Fibroblast of skin of back (primary cell): ENCODE measurements around the gene EVC2.

ENCODE experiments used
- DNase-seq: peaks from one replicate; pipeline ENCODE4 v3.0.0-alpha.2; 2013

The EVC2 gene

GRCh38 chr4:5678977-5679376 lies 29.4 kb downstream of the EVC2 start:
- DNase-seq: peak; percentile 21

DNA sequence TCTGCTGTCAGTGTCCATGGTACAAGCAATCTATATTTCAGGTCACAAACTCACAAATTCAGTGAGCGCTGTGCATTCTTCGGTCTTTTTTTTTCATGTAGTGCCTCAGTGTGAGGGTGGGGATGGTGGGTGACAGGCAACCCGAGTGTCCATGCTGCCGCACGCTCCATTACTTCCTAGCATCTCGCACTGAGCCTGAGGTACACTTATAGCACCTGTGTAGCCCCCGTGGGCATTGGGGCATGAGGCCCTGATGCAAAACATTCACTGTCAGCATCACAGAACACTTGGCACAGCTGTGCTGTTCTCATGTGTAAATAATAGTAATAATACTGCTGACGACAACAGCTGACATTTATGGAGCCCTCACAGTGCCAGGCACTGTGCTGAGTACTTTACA lies 31.6 kb downstream of the EVC2 start:
- no peak for DNase-seq

- no peak for DNase-seq
These were observed 41.6 kb downstream of the EVC2 start for GRCh38 chr4:5666741-5667140.

DNA sequence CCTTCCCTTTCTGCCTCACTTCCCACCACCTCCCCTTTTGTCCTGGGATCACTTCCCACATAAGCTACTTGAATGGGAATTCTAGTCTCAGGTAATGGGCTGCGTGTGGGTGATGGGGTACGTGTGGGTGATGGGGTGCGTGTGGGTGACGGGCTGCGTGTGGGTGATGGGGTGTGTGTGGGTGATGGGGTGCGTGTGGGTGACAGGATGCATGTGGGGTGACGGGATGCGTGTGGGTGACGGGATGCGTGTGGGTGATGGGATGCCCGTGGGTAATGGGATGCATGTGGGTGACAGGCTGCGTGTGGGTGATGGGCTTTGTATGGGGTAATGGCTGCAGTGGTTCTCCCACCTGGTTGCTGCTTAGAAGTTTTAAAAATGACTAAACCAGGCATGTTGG lies 43.6 kb downstream of the EVC2 start:
- no peak for DNase-seq

GRCh38 chr4:5662555-5662954 lies 45.8 kb downstream of the EVC2 start:
- DNase-seq: no peak

- DNase-seq: no peak
These were observed 47.1 kb downstream of the EVC2 start for GRCh38 chr4:5661237-5661636.

GRCh38 chr4:5660185-5660584 lies 48.2 kb downstream of the EVC2 start:
- DNase-seq: peak; percentile 12

DNA sequence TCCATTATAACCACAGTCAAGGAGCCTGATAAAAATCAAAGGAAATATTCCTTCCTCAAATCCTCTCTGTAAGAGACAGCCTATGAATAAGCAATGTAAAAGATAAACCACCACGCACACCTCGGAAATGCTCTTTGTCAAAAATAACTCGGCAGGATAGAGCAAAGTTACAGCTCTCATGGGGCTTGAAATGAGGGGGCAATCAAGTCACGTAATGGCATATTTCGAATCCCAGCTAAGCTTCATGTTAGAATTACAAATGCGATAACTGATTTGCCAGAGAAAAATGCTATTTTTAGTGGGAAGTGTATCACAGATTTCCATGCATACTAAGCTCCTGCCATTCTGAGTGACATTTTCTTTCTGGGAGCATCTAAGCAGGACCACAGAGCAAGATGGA lies 49.4 kb downstream of the EVC2 start:
- DNase-seq: no peak

GRCh38 chr4:5656415-5656814 lies 51.9 kb downstream of the EVC2 start:
- no peak for DNase-seq

DNA sequence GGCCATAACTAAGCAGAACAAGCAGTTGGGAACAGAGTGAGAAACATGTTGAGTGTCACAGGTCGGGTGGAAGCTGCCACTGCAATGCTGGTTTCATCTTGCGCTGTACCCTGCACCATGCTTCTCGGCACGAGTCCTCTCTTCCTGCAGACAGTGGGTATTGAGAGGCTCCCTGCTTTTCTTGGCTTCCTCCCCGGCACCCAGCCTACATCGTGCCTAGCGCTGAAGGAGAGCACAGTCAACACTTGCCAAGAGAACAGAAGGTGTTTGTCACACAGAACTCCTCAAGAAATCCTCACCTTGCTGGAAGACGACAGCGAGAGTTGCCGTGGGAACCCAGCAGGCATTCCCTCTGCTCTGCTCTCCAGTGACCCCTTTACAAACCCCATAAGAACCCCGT lies 53.6 kb downstream of the EVC2 start:
- no peak for DNase-seq

GRCh38 chr4:5651089-5651488 lies 57.3 kb downstream of the EVC2 start:
- DNase-seq: no peak

DNA sequence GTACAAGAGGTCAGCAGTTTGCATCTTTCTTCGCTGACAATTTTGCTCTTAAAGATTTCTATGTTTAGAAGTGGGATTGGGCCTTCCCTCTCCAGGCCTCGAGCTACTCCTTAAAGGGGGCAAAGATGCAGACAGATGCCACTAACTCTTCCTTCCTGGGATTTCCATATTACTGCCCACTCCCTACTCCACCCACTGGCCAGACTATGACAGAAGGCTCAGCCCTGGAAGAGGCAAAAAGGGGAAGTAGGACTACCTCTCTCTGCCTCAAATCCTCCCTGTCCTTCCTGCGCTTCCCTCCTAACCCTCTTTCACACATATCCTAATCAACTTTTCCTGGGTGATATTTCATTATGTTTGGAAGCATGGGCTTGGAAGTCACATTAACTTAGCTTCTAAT lies 58.3 kb downstream of the EVC2 start:
- DNase-seq: no peak

- no peak for DNase-seq
These were observed 61.0 kb downstream of the EVC2 start for GRCh38 chr4:5647351-5647750.

DNA sequence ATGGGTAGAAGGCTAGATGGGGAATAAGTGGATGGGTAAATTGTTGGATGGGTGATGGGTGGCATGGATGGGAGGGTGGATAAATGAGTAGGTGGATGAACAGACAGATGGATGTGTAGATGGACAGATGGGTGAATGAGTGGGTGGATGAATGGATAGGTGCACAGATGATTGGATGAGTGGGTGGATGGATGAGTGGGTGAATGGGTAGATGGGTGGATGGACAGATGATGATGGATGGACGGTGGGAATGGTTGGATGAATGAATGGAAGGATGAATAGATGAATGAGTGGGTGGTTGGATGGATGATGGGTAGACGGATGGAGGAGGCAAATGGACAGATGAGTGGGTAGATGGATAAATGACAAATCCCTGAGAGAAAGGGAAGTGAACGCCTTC lies 68.3 kb downstream of the EVC2 start:
- DNase-seq: no peak

GRCh38 chr4:5639556-5639955 lies 68.8 kb downstream of the EVC2 start:
- DNase-seq: no peak

DNA sequence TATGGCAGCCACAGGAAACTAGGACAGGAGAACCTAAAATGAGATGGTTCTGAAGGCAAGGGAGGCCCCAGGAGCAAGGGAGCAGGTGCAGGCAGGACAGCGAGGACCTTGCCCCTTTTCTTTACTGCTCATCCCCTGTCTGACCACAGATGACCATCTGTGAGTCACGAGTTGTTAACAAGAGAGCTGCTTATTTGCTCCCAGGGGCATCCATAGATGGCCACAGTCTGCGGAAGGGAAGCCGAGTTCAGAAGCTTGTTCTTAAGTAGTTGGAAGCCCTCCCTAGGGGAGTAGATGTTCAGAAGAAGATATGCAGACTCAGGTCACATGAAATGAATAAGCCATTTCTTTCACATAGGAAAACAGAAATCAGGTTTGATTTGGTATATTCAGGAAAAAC lies 69.4 kb downstream of the EVC2 start:
- peak; percentile 70 for DNase-seq

DNA sequence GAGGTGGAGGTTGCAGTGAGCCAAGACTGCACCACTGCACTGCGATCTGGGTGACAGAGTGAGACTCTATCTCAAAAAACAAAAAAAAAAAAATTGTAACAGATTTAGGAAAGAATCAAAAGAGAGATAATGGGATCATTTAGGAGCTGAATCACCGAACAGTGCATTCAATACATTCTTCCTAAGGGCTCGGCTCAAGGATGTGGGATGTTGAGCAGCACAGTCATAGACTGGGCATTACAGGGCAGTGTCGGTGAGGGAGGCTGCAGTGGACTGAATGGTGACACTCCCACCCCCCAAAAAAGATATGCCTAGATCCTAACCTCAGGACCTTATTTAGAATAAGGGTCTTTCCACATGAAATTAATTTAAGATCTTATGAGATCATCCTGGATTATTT lies 70.0 kb downstream of the EVC2 start:
- DNase-seq: peak; percentile 96

GRCh38 chr4:5636766-5637670 lies 71.3 kb downstream of the EVC2 start:
- peak; percentile 15 for DNase-seq

DNA sequence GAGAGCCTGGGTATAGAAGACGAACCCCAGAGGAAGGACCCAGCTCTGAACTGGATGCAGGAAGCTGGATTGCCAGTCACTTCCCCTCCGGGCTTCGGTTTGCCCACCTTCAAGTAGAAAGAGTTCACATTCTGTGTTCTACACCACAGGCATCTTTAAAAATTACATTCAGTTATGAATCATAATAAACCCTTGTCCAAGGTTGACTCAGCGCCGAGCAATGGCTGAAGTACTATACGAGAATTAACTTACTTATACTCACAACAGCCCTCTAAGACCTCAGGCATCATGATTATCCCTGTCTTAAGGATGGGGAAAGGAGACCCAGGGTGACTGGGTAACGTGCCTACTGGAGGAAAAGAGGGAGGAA lies 72.5 kb downstream of the EVC2 start:
- DNase-seq: peak; percentile 93

DNA sequence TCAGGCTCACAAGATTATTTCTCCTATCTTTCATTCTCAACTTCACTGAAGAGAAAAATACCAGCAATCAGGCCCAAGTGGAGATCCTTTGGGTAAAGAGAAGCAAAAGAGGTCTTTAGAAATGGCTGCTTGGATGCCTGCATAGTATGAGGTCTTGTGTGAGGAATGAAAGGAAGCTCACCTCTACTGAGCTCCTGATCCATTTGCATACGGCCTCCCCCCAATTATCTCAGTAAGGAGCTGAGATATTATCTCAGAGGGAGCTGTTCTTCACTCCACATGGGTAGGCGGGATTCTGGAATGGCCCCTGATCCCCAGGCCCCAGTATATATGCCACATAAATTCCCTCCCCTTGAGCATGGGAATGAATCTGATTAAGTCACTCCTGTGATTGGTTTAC lies 75.8 kb downstream of the EVC2 start:
- DNase-seq: no peak

- no peak for DNase-seq
These were observed 76.3 kb downstream of the EVC2 start for GRCh38 chr4:5632066-5632440.

GRCh38 chr4:5631352-5632065 lies 76.8 kb downstream of the EVC2 start:
- no peak for DNase-seq

DNA sequence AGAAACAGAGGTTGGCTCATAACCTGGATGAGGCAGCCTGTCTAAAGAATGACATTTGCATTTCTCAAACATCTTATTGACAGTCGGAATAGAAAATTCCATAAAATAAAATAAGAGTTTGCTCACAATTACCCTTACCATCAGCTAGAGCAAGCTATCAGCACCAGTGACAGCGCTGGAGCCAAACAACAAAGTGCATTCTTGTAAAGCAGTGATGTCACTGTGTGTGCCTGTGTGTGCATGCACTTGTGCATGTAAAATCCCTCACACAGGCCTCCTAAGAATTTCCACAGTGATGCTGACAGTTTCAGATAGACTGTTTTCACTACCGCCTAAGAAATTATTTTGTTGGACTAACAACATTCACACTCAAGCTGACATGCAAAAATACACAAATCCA lies 77.6 kb downstream of the EVC2 start:
- no peak for DNase-seq

DNA sequence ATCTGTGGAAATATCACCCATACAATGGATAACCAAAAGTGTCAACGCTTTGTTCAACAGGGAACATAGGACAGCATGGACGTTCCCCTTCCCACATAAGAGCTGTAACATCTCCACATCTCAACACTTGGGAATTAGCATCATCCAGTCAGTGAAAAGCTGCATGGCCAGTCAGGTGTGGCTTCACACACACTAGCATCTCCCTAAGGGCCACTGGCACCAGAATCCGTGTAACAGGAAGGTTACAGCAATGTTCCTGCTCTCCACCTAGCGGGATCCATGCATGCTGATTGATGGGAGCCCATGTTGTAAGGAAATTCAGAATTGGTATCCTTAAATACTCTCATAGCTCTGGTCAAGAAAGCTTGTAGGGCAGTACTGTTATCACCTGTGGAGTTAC lies 78.8 kb downstream of the EVC2 start:
- DNase-seq: no peak
